IMR-90 (cell line): ENCODE data around the gene FGF4. TPM values are rescaled to one million over a fixed set of nuclear protein-coding genes. Genes with fewer than 3 reads are reported as not detected.

Experiments used
- ATAC-seq: fragments of 200-7000 bp; cut with Tn5 transposase; 2 replicates; pipeline ENCODE4 v1.9.1; 2020; ENCODE audit warnings: low read depth, mild to moderate bottlenecking, moderate library complexity
- BruUV-seq: library from RNA; stranded (reverse); fragments of 400-500 nt; replicated peaks from 2 replicates; lab custom pipeline; 2021; lab: Mats Ljungman, UMichigan
- CTCF ChIA-PET: fragments of 300-600 bp; formaldehyde crosslinking; extraction: SDS; loops from one replicate; lab custom pipeline; 2021; ENCODE audit warnings: antibody characterized with exemption; lab: Yijun Ruan, JAX
- POLR2A ChIA-PET: fragments of 300-600 bp; sonication (Branson Sonifier 250); formaldehyde crosslinking; loops from one replicate; lab custom pipeline; 2022; ENCODE audit warnings: antibody characterized with exemption; ENCODE audit not compliant: unreplicated experiment; lab: Charles Lee
- DNase-seq: peaks from one replicate; pipeline ENCODE4 v3.0.0; 2013
- H2AFZ ChIP-seq: replicated peaks from 2 replicates; pipeline ENCODE3; 2013; ENCODE audit warnings: low read length, mild to moderate bottlenecking; ENCODE audit not compliant: poor library complexity
- H2AK5ac ChIP-seq: 2 replicates; pipeline ENCODE4 v1.6.1; 2013; ENCODE audit warnings: low read depth, low read length, inconsistent platforms
- H2AK9ac ChIP-seq: replicated peaks from 2 replicates; pipeline ENCODE3; 2013; ENCODE audit warnings: mild to moderate bottlenecking, low read depth, low read length, moderate library complexity; ENCODE audit not compliant: poor library complexity
- H2BK120ac ChIP-seq: 2 replicates; pipeline ENCODE4 v1.6.1; 2013; ENCODE audit warnings: low read depth, low read length, inconsistent platforms
- H2BK15ac ChIP-seq: 3 replicates; pipeline ENCODE4 v1.6.1; 2013; ENCODE audit warnings: low read depth, low read length, inconsistent platforms
- H2BK20ac ChIP-seq: 2 replicates; pipeline ENCODE4 v1.6.1; 2013; ENCODE audit warnings: low read depth, mild to moderate bottlenecking, inconsistent platforms, low read length, moderate library complexity
- H2BK5ac ChIP-seq: 2 replicates; pipeline ENCODE4 v1.6.1; 2013; ENCODE audit warnings: mild to moderate bottlenecking, low read depth, low read length, inconsistent platforms; ENCODE audit not compliant: poor library complexity, severe bottlenecking
- H3K14ac ChIP-seq: replicated peaks from 2 replicates; pipeline ENCODE4 v1.6.1; 2013; ENCODE audit warnings: low read depth, low read length, inconsistent platforms
- H3K18ac ChIP-seq: 2 replicates; pipeline ENCODE4 v1.6.1; 2013; ENCODE audit warnings: low read depth, low read length, control low read depth
- H3K23ac ChIP-seq: 2 replicates; pipeline ENCODE4 v1.6.1; 2013; ENCODE audit warnings: low read depth, low read length, inconsistent platforms
- H3K27ac ChIP-seq: 2 replicates; pipeline ENCODE4 v1.5.1; 2013; ENCODE audit warnings: mild to moderate bottlenecking, control low read depth, low read length; ENCODE audit not compliant: insufficient read depth
- H3K27me3 ChIP-seq: 2 replicates; pipeline ENCODE4 v1.6.1; 2013; ENCODE audit warnings: low read length; ENCODE audit not compliant: control insufficient read depth, insufficient read depth
- H3K36me3 ChIP-seq: 2 replicates; pipeline ENCODE4 v1.6.1; 2013; ENCODE audit warnings: low read length, mixed read lengths; ENCODE audit not compliant: control insufficient read depth, insufficient read depth
- H3K4ac ChIP-seq: 2 replicates; pipeline ENCODE4 v1.6.1; 2013; ENCODE audit warnings: low read depth, low read length, inconsistent platforms
- H3K4me1 ChIP-seq: 2 replicates; pipeline ENCODE4 v1.6.1; 2013; ENCODE audit warnings: low read length, mixed read lengths; ENCODE audit not compliant: control insufficient read depth, insufficient read depth
- H3K4me2 ChIP-seq: 2 replicates; pipeline ENCODE4 v1.6.1; 2013; ENCODE audit warnings: low read depth, mild to moderate bottlenecking, control low read depth, low read length, moderate library complexity
- H3K4me3 ChIP-seq: 2 replicates; pipeline ENCODE4 v1.5.1; 2013; ENCODE audit warnings: low read depth, mild to moderate bottlenecking, control low read depth, low read length, moderate library complexity; ENCODE audit not compliant: insufficient read depth
- H3K56ac ChIP-seq: 2 replicates; pipeline ENCODE4 v1.6.1; 2013; ENCODE audit warnings: low read length, inconsistent platforms; ENCODE audit not compliant: insufficient read depth; ENCODE audit errors: extremely low read depth
- H3K79me1 ChIP-seq, 2 experiments: 2 replicates each; pipeline ENCODE4 v1.6.1; 2013; ENCODE audit warnings: low read length in 2 of 2, inconsistent platforms in 1 of 2, low read depth in 1 of 2
- H3K9ac ChIP-seq: 2 replicates; pipeline ENCODE4 v1.6.1; 2013; ENCODE audit warnings: low read depth, low read length, control low read depth
- H3K9me1 ChIP-seq: 2 replicates; pipeline ENCODE4 v1.6.1; 2013; ENCODE audit warnings: low read length, inconsistent platforms; ENCODE audit not compliant: insufficient read depth
- H3K9me3 ChIP-seq: 2 replicates; pipeline ENCODE4 v1.6.1; 2013; ENCODE audit warnings: low read length; ENCODE audit not compliant: control insufficient read depth, insufficient read depth
- H4K20me1 ChIP-seq: 2 replicates; pipeline ENCODE4 v1.6.1; 2013; ENCODE audit warnings: low read length, inconsistent platforms; ENCODE audit not compliant: insufficient read depth
- H4K5ac ChIP-seq: 2 replicates; pipeline ENCODE4 v1.6.1; 2013; ENCODE audit warnings: mild to moderate bottlenecking, low read depth, low read length, control low read depth
- H4K8ac ChIP-seq, 2 experiments: 2 replicates each; pipeline ENCODE4 v1.6.1; 2013; ENCODE audit warnings: low read depth in 2 of 2, low read length in 2 of 2, control low read depth in 1 of 2, inconsistent platforms in 1 of 2
- H4K91ac ChIP-seq: 2 replicates; pipeline ENCODE4 v1.6.1; 2013; ENCODE audit warnings: low read depth, low read length, inconsistent platforms; ENCODE audit not compliant: insufficient read depth
- CTCF ChIP-seq: conservative IDR thresholded peaks from 2 replicates; pipeline ENCODE4 v1.5.1; 2012; ENCODE audit warnings: mild to moderate bottlenecking, low read depth, low read length, improper control_type of control experiment
- MAZ ChIP-seq: IDR thresholded peaks from 2 replicates; pipeline ENCODE4 v1.6.1; 2012; ENCODE audit warnings: low read depth, mild to moderate bottlenecking, low read length, improper control_type of control experiment, moderate library complexity, borderline replicate concordance
- POLR2A ChIP-seq: IDR thresholded peaks from 2 replicates; pipeline ENCODE4 v1.6.1; 2012; ENCODE audit warnings: mild to moderate bottlenecking, low read depth, low read length
- RAD21 ChIP-seq: IDR thresholded peaks from 2 replicates; pipeline ENCODE4 v1.6.1; 2012; ENCODE audit warnings: low read length, improper control_type of control experiment
- RCOR1 ChIP-seq: IDR thresholded peaks from 2 replicates; pipeline ENCODE4 v1.6.1; 2012; ENCODE audit warnings: mild to moderate bottlenecking, low read length, improper control_type of control experiment; ENCODE audit not compliant: insufficient replicate concordance
- WGBS, 2 experiments: methylation state at CpG; one replicate each; pipeline versions ENCODE4 v1.1.5 to v1.1.7; 2013; ENCODE audit warnings: missing lambda C conversion rate in 2 of 2; ENCODE audit not compliant: insufficient read length in 1 of 2; ENCODE audit errors: extremely low coverage in 2 of 2; 5-methylcytosine and 5-hydroxymethylcytosine counted together
- dilution Hi-C: fragments of 300-500 bp; cut with HindIII; formaldehyde crosslinking; loops from one replicate; pipeline ENCODE4 v1.14.3; 2018; ENCODE audit warnings: low sequenced_read_pairs; ENCODE audit not compliant: unreplicated experiment
- in situ Hi-C: fragments of 300-500 bp; cut with MboI; formaldehyde crosslinking; loops from 3 replicates; pipeline ENCODE4 v1.14.3; 2019; ENCODE audit warnings: low sequenced_read_pairs, inconsistent platforms, mixed read lengths
- intact Hi-C: fragments of 100-400 bp; cut with micrococcal nuclease; formaldehyde crosslinking; loops from 2 replicates; pipeline ENCODE4 v1.10.0; 2022
- polyA plus RNA-seq, 3 experiments: library from polyadenylated mRNA; depleted of rRNA; stranded (reverse); fragments of >200 nt; gene quantifications; 2 replicates each; pipeline ENCODE4 v1.2.3, GENCODE V29; 2012; ENCODE audit warnings: low replicate concordance in 1 of 3
- total RNA-seq: library from RNA; depleted of rRNA; stranded (reverse); fragments of >200 nt; gene quantifications from 2 replicates; pipeline ENCODE4 v1.2.3, GENCODE V29; 2012

The FGF4 gene
- total and polyA plus RNA-seq, 2 of the 4 experiments (the other 2 are of a cell fraction), result not detected

- TF ChIP-seq RCOR1, result no peak
Observed at GRCh38 chr11:69797737-69798528, 22.8 kb upstream of the FGF4 start (continued).

GRCh38 chr11:69797156-69797555 lies 22.0 kb upstream of the FGF4 start:
- BruUV-seq, result no TSS peak
- in situ Hi-C loops, result no loop called here
- ChIA-PET CTCF (no interaction called here), POLR2A (no interaction called here)
- Histone ChIP-seq H4K8ac (no peak overlapping the region), H3K79me1 (no peaks in the 10 kb centered on the region), H3K9ac (no peak overlapping the region), H2BK120ac (no peak overlapping the region), H4K91ac (no peak overlapping the region), H3K9me3 (peaks cover 3% of the 10 kb centered on the region; the same call in 1 of the 2 replicates), H3K23ac (no peak overlapping the region), H2AK9ac (no peak overlapping the region), H3K4ac (no peak overlapping the region), H4K20me1 (no peaks in the 10 kb centered on the region), H3K9me1 (no peaks in the 10 kb centered on the region), H2AK5ac (no peak overlapping the region), H3K18ac (no peak overlapping the region), H2BK15ac (no peak overlapping the region), H3K4me3 (no peak overlapping the region), H3K4me2 (no peak overlapping the region), H3K14ac (no peak overlapping the region), H3K27ac (no peak overlapping the region), H4K5ac (no peak overlapping the region), H2BK20ac (no peak overlapping the region), H3K56ac (no peak overlapping the region), H3K27me3 (peaks cover 23% of the 10 kb centered on the region), H2AFZ (no peak overlapping the region), H3K4me1 (no peaks in the 10 kb centered on the region), H3K36me3 (no peaks in the 10 kb centered on the region), H2BK5ac (no peak overlapping the region)
- ATAC-seq, result no peak
- intact Hi-C loops, result no loop called here
- dilution Hi-C loops, result no loop called here
- no peak for DNase-seq
- TF ChIP-seq MAZ (no peak), CTCF (0 out of 2 replicates have a peak, but pooled peaks have one; percentile 23), POLR2A (no peak), RAD21 (peak; percentile 28; the same call in 1 of the 2 replicates)
- 80% methylated on average over 1 of the region's 14 CpGs; no CpG with 5 or more reads in 1 of the 2 experiments for WGBS, 2 experiments
